Ishikawa (cell line): ENCODE measurements around the gene LYRM2.

Experiments used
- CEBPB ChIP-seq: IDR thresholded peaks from 2 replicates; pipeline ENCODE4 v1.6.1; 2012
- RAD21 ChIP-seq: IDR thresholded peaks from 2 replicates; pipeline ENCODE4 v1.6.1; 2012; ENCODE audit warnings: low read depth
- TEAD4 ChIP-seq: IDR thresholded peaks from 2 replicates; pipeline ENCODE4 v1.6.1; 2012

DNA sequence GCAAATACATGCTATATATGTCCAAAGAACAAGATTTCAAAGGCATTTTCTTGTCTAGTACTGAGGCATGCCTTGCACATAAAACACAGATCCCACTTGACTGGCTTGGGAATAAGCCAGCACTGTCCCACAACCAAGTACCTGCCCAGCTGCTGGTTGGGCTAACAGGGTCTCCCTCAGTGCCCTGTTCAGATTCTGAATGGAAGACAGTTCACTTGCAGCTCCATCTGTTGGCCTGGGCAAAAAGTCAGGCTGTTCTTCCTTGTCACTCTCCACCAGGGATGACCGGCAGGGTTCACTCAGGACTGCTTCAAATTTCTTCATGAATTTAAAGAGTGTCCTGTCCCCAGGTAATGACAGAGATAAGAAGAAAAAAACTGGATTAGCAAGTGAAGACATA, 44.4 kb upstream of the LYRM2 start:
- TF ChIP-seq CEBPB (no peak), TEAD4 (no peak), RAD21 (no peak)
